Ovary (tissue), 3 donors: ENCODE measurements around the gene ANO2.

Experiments
- POLR2A ChIP-seq: fragments of 450-650 bp; IDR thresholded peaks from one replicate; pipeline ENCODE4 v1.6.1; 2017; ENCODE audit warnings: antibody characterized with exemption, mild to moderate bottlenecking, moderate library complexity
- TF ChIP-seq, protein P1 (sequence below), 3 donors: fragments of 450-650 bp in 2 of 3; fragments of 200-600 bp in 1 of 3; IDR thresholded peaks; one replicate each; pipeline versions ENCODE4 v1.5.1 to v1.8.0; 2016 to 2022; ENCODE audit warnings: antibody characterized with exemption in 3 of 3, mild to moderate bottlenecking in 1 of 3
- donor health status: DM: no; HTN: no; CAD: no.

DNA sequence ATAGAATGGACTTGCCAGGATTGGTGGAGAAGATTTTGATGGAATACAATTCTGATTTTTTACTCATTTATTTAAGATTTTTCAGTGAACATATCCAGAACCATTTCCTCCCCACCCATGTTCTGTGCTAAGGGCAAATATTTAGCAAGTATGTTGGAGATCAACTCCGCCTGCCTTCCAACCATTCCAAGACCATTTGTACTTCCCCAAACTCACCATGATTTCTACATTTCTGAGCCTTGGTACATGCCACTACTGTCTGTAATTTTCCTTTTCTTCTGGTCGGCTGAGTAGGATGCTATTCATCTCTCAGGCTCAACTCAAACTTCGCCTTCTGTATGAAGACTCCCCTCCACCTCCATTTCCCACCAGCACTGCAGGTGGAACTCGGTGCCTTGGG, 362.5 kb downstream of the ANO2 start:
- TF ChIP-seq, protein P1, sequence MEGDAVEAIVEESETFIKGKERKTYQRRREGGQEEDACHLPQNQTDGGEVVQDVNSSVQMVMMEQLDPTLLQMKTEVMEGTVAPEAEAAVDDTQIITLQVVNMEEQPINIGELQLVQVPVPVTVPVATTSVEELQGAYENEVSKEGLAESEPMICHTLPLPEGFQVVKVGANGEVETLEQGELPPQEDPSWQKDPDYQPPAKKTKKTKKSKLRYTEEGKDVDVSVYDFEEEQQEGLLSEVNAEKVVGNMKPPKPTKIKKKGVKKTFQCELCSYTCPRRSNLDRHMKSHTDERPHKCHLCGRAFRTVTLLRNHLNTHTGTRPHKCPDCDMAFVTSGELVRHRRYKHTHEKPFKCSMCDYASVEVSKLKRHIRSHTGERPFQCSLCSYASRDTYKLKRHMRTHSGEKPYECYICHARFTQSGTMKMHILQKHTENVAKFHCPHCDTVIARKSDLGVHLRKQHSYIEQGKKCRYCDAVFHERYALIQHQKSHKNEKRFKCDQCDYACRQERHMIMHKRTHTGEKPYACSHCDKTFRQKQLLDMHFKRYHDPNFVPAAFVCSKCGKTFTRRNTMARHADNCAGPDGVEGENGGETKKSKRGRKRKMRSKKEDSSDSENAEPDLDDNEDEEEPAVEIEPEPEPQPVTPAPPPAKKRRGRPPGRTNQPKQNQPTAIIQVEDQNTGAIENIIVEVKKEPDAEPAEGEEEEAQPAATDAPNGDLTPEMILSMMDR (IDR thresholded peaks at IDR 0.05): no peak
- no peak for TF ChIP-seq POLR2A
